A549 (cell line): Measurements from ENCODE around the gene KHNYN. TPM values are rescaled to one million over a fixed set of nuclear protein-coding genes. Genes with fewer than 3 reads are reported as not detected.

Experiments used
- ATAC-seq, 2 experiments: fragments of 200-7000 bp in 1 of 2; fragments of >200 bp in 1 of 2; cut with Nextera tagmentation in 1 of 2; cut with Tn5 transposase in 1 of 2; 3 replicates each; pipeline versions ENCODE4 v1.8.0 to v1.9.1; 2018 to 2020; ENCODE audit warnings: mild to moderate bottlenecking in 1 of 2, moderate library complexity in 1 of 2
- CTCF ChIA-PET: fragments of 300-600 bp; sonication (Branson Sonifier 250); formaldehyde crosslinking; extraction: SDS; loops from one replicate; lab custom pipeline; 2021; ENCODE audit warnings: antibody characterized with exemption, inconsistent platforms; lab: Yijun Ruan, JAX
- POLR2A ChIA-PET: fragments of 350-600 bp; formaldehyde crosslinking; extraction: SDS; loops from one replicate; lab custom pipeline; 2021; ENCODE audit warnings: antibody characterized with exemption, inconsistent platforms; lab: Yijun Ruan, JAX
- DNase-seq, 2 experiments: peaks; one replicate each; pipeline versions ENCODE4 v3.0.0 to v3.0.0-alpha.2; 2011 to 2016; ENCODE audit warnings: low read depth in 1 of 2, low spot score in 1 of 2
- FAIRE-seq: peaks from 2 replicates; lab custom pipeline; 2011; peaks lifted over from hg19 to GRCh38; lab: Jason Lieb, UNC
- H3K27ac ChIP-seq, 2 experiments: fragments of >200 bp; sonication (Bioruptor Twin); formaldehyde crosslinking; 3 replicates each; pipeline ENCODE4 v1.5.1; 2016 to 2017
- H3K4me1 ChIP-seq: fragments of >200 bp; sonication (Bioruptor Twin); formaldehyde crosslinking; 3 replicates; pipeline ENCODE4 v1.6.1; 2016
- H3K4me2 ChIP-seq: fragments of >200 bp; sonication (Bioruptor Twin); formaldehyde crosslinking; 3 replicates; pipeline ENCODE4 v1.6.1; 2016
- H3K4me3 ChIP-seq: fragments of >200 bp; sonication (Bioruptor Twin); formaldehyde crosslinking; 3 replicates; pipeline ENCODE4 v1.5.1; 2016
- H3K9me3 ChIP-seq: fragments of >200 bp; sonication (Bioruptor Twin); formaldehyde crosslinking; 3 replicates; pipeline ENCODE4 v1.6.1; 2016
- ATOH8 ChIP-seq: fragments of 250-450 bp; sonication (Bioruptor Pico); IDR thresholded peaks from 2 replicates; pipeline ENCODE4 v1.5.0; 2020; ENCODE audit warnings: low read depth, mild to moderate bottlenecking, moderate library complexity
- BCL3 ChIP-seq: fragments of >200 bp; sonication (Bioruptor Twin); formaldehyde crosslinking; IDR thresholded peaks from 3 replicates; pipeline ENCODE4 v1.6.1; 2016
- CBX2 ChIP-seq: fragments of 200-600 bp; sonication (generic); IDR thresholded peaks from 2 replicates; pipeline ENCODE4 v1.6.1; 2016; ENCODE audit warnings: low read depth, mild to moderate bottlenecking, borderline replicate concordance
- CBX8 ChIP-seq: fragments of 200-600 bp; sonication (generic); IDR thresholded peaks from 2 replicates; pipeline ENCODE4 v1.6.1; 2016
- EHF ChIP-seq: fragments of 250-450 bp; sonication (Bioruptor Pico); IDR thresholded peaks from 2 replicates; pipeline ENCODE4 v1.5.0; 2020; ENCODE audit warnings: mild to moderate bottlenecking
- ELK1 ChIP-seq: fragments of 150-350 bp; IDR thresholded peaks from 2 replicates; pipeline ENCODE4 v1.6.1; 2014; ENCODE audit warnings: low read depth, mild to moderate bottlenecking, low read length
- EP300 ChIP-seq, 2 experiments: fragments of >200 bp; sonication (Bioruptor Twin); formaldehyde crosslinking; IDR thresholded peaks; 2 replicates in 1 of 2; 3 replicates in 1 of 2; pipeline ENCODE4 v1.6.1; 2016 to 2017
- GATA3 ChIP-seq: IDR thresholded peaks from 2 replicates; pipeline ENCODE4 v1.6.1; 2012; ENCODE audit warnings: borderline replicate concordance
- HDAC2 ChIP-seq: fragments of 200-600 bp; sonication (generic); IDR thresholded peaks from 2 replicates; pipeline ENCODE4 v1.6.1; 2016
- HES2 ChIP-seq: fragments of >200 bp; sonication (Bioruptor Twin); formaldehyde crosslinking; IDR thresholded peaks from 2 replicates; pipeline ENCODE4 v1.6.1; 2016
- HMGXB4 ChIP-seq: fragments of 250-450 bp; sonication (Bioruptor Pico); IDR thresholded peaks from 2 replicates; pipeline ENCODE4 v1.5.0; 2021; ENCODE audit warnings: mild to moderate bottlenecking, moderate library complexity, borderline replicate concordance
- HOXA7 ChIP-seq: fragments of 250-450 bp; sonication (Bioruptor Pico); IDR thresholded peaks from 2 replicates; pipeline ENCODE4 v1.5.0; 2020; ENCODE audit warnings: mild to moderate bottlenecking, moderate library complexity
- HOXB13 ChIP-seq: fragments of 250-450 bp; sonication (Bioruptor Pico); IDR thresholded peaks from 2 replicates; pipeline ENCODE4 v1.5.0; 2020; ENCODE audit warnings: low read depth, mild to moderate bottlenecking, moderate library complexity
- MAFK ChIP-seq: fragments of 450-650 bp; IDR thresholded peaks from 2 replicates; pipeline ENCODE4 v1.6.1; 2014; ENCODE audit not compliant: partially characterized antibody
- MAZ ChIP-seq: fragments of 150-350 bp; IDR thresholded peaks from 2 replicates; pipeline ENCODE4 v1.6.1; 2014; ENCODE audit warnings: antibody characterized with exemption, low read depth, low read length, borderline replicate concordance
- NFE2L2 ChIP-seq: fragments of 150-350 bp; conservative IDR thresholded peaks from 2 replicates; pipeline ENCODE4 v1.6.1; 2014; ENCODE audit warnings: low read length
- NPAS2 ChIP-seq: fragments of 250-450 bp; sonication (Bioruptor Pico); IDR thresholded peaks from 2 replicates; pipeline ENCODE4 v1.8.0; 2022; ENCODE audit warnings: mild to moderate bottlenecking, moderate library complexity, borderline replicate concordance
- PHF8 ChIP-seq: fragments of 200-600 bp; sonication (generic); IDR thresholded peaks from 2 replicates; pipeline ENCODE4 v1.6.1; 2016; ENCODE audit warnings: low read depth, mild to moderate bottlenecking, antibody characterized with exemption, moderate library complexity, borderline replicate concordance
- POLR2A ChIP-seq: IDR thresholded peaks from 2 replicates; pipeline ENCODE4 v1.6.1; 2012; ENCODE audit warnings: mild to moderate bottlenecking, low read length
- RCOR1 ChIP-seq: fragments of 150-350 bp; IDR thresholded peaks from 2 replicates; pipeline ENCODE4 v1.6.1; 2014; ENCODE audit warnings: antibody characterized with exemption, low read length, low read depth
- TFCP2L1 ChIP-seq: fragments of 250-450 bp; sonication (Bioruptor Pico); IDR thresholded peaks from 2 replicates; pipeline ENCODE4 v1.5.0; 2021; ENCODE audit warnings: mild to moderate bottlenecking
- TP53 ChIP-seq: fragments of 250-450 bp; sonication (Bioruptor Pico); IDR thresholded peaks from 2 replicates; pipeline ENCODE4 v1.5.0; 2021; ENCODE audit warnings: mild to moderate bottlenecking, moderate library complexity
- ZFP36 ChIP-seq: fragments of 450-650 bp; IDR thresholded peaks from 2 replicates; pipeline ENCODE4 v1.6.1; 2014; ENCODE audit warnings: borderline replicate concordance; ENCODE audit not compliant: partially characterized antibody
- ZSCAN20 ChIP-seq: fragments of 250-450 bp; sonication (Bioruptor Pico); IDR thresholded peaks from 2 replicates; pipeline ENCODE4 v1.8.0; 2022; ENCODE audit warnings: mild to moderate bottlenecking, moderate library complexity
- WGBS: methylation state at CpG from one replicate; pipeline ENCODE4 v1.1.6; 2017; ENCODE audit errors: missing lambda C conversion rate; 5-methylcytosine and 5-hydroxymethylcytosine counted together
- polyA plus RNA-seq, 4 experiments: library from polyadenylated mRNA; depleted of rRNA in 3 of 4; stranded (reverse); fragments of >200 nt; fragmentation: RNase III in 1 of 4; extraction: RNeasy Plus Mini Kit Qiagen cat#74134 plus additional on column Dnase treatment in 1 of 4; gene quantifications; 2 replicates in 3 of 4; 3 replicates in 1 of 4; pipeline ENCODE4 v1.2.3, GENCODE V29; 2011 to 2017

The KHNYN gene
- polyA plus RNA-seq, 2 of the 4 experiments (the other 2 are of a cell fraction), result 19.0 to 26.4 TPM

- Histone ChIP-seq H3K4me2 (no peak overlapping the region), H3K4me3 (no peak overlapping the region), H3K27ac (no peak overlapping the region), H3K4me1 (0 out of 3 replicates have a peak, but pooled peaks cover 5% of the 10 kb centered on the region), H3K9me3 (no peaks in the 10 kb centered on the region)
- DNase-seq, result no peak
- WGBS, result 60% methylated on average over 6 of the region's 6 CpGs
- TF ChIP-seq NFE2L2, result no peak
- TF ChIP-seq GATA3, result no peak
- TF ChIP-seq TP53 (CRISPR knock-in tag), result no peak
- no peak for TF ChIP-seq HOXA7 (CRISPR knock-in tag)
- TF ChIP-seq BCL3, result no peak
- TF ChIP-seq ELK1, result no peak
- no peak for TF ChIP-seq ATOH8 (CRISPR knock-in tag)
- no peak for TF ChIP-seq MAZ
- TF ChIP-seq HMGXB4, result no peak
- no peak for TF ChIP-seq EHF (CRISPR knock-in tag)
- ATAC-seq, result no peak
- ChIA-PET CTCF (interaction anchor here (1.1 to 16.5 kb wide), 3 partner anchors 23 to 78 kb away, joined by 3 to 254 read pairs (median 26); partner anchors contain the start of genes CBLN3 and KHNYN), POLR2A (no interaction called here)
- FAIRE-seq, result no peak
These were observed 23.3 kb upstream of the KHNYN start for GRCh38 chr14:24406416-24406815.

GRCh38 chr14:24407608-24408325 is 22.0 kb upstream of the KHNYN start:
- FAIRE-seq (no peak), DNase-seq (no peak)
- H3K4me1 ChIP-seq, result 0 out of 3 replicates have a peak, but pooled peaks cover 5% of the 10 kb centered on the region
- TF ChIP-seq GATA3 (no peak), TFCP2L1 (CRISPR knock-in tag) (no peak), HMGXB4 (no peak), PHF8 (no peak), POLR2A (no peak), EP300 (IDR thresholded peaks at IDR 0.05) (no peak), MAFK (no peak), CBX2 (no peak), HOXB13 (no peak), EHF (CRISPR knock-in tag) (no peak), RCOR1 (no peak), ZFP36 (no peak), ZSCAN20 (CRISPR knock-in tag) (no peak), HDAC2 (no peak), HES2 (no peak), CBX8 (no peak), NPAS2 (CRISPR knock-in tag) (no peak), TP53 (CRISPR knock-in tag) (no peak)
- TF ChIP-seq, all 56 proteins: peak for 0
- ChIA-PET CTCF (interaction anchor here (0.6 to 16.5 kb wide), 5 partner anchors 12 to 76 kb away, joined by 3 to 254 read pairs (median 26); partner anchors contain the start of genes ADCY4, CBLN3, KHNYN and RIPK3), POLR2A (no interaction called here)
- Histone ChIP-seq H3K4me3 (no peak overlapping the region), H3K27ac (no peak overlapping the region), H3K4me2 (no peak overlapping the region), H3K9me3 (no peaks in the 10 kb centered on the region)
- 71% methylated on average over 6 of the region's 18 CpGs for WGBS
- ATAC-seq, result no peak
